H9 (cell line): ENCODE results near the gene OXCT1. TPM values are rescaled to one million over a fixed set of nuclear protein-coding genes. Genes with fewer than 3 reads are reported as not detected.

ENCODE experiments used
- DNase-seq: peaks from one replicate; pipeline ENCODE4 v3.0.0-alpha.2; 2017
- H2AFZ ChIP-seq: one replicate; pipeline ENCODE4 v1.6.1; 2013; ENCODE audit warnings: mild to moderate bottlenecking, low read length, control low read depth, moderate library complexity
- H2AK5ac ChIP-seq: 2 replicates; pipeline ENCODE4 v1.6.1; 2013; ENCODE audit warnings: low read length, control low read depth, mixed read lengths; ENCODE audit not compliant: insufficient read length
- H2BK120ac ChIP-seq: one replicate; pipeline ENCODE4 v1.6.1; 2013; ENCODE audit warnings: low read depth, mild to moderate bottlenecking, low read length, control low read depth, inconsistent platforms; ENCODE audit not compliant: poor library complexity, severe bottlenecking
- H2BK12ac ChIP-seq: 2 replicates; pipeline ENCODE4 v1.6.1; 2013; ENCODE audit warnings: low read length, control low read depth, mixed read lengths, low read depth; ENCODE audit not compliant: insufficient read length
- H2BK15ac ChIP-seq: 2 replicates; pipeline ENCODE4 v1.6.1; 2013; ENCODE audit warnings: low read depth, low read length, control low read depth
- H2BK20ac ChIP-seq: one replicate; pipeline ENCODE4 v1.6.1; 2013; ENCODE audit warnings: low read depth, mild to moderate bottlenecking, low read length, control low read depth, inconsistent platforms; ENCODE audit not compliant: poor library complexity, severe bottlenecking
- H2BK5ac ChIP-seq: 2 replicates; pipeline ENCODE4 v1.6.1; 2013; ENCODE audit warnings: low read length, control low read depth, mixed read lengths; ENCODE audit not compliant: insufficient read length
- H3K14ac ChIP-seq: 2 replicates; pipeline ENCODE4 v1.6.1; 2013; ENCODE audit warnings: low read length, control low read depth; ENCODE audit not compliant: insufficient read depth
- H3K18ac ChIP-seq: 2 replicates; pipeline ENCODE4 v1.6.1; 2013; ENCODE audit warnings: low read depth, mild to moderate bottlenecking, mixed read lengths, low read length, control low read depth; ENCODE audit not compliant: insufficient read length
- H3K23ac ChIP-seq: 2 replicates; pipeline ENCODE4 v1.6.1; 2013; ENCODE audit warnings: low read length, control low read depth, mixed read lengths, low read depth; ENCODE audit not compliant: insufficient read length
- H3K23me2 ChIP-seq: 2 replicates; pipeline ENCODE4 v1.6.1; 2013; ENCODE audit warnings: low read depth, mild to moderate bottlenecking, mixed read lengths, low read length, control low read depth; ENCODE audit not compliant: insufficient read length, poor library complexity, severe bottlenecking
- H3K27ac ChIP-seq: 2 replicates; pipeline ENCODE4 v1.5.1; 2013; ENCODE audit warnings: low read length, control low read depth, mixed read lengths, low read depth; ENCODE audit not compliant: insufficient read length
- H3K27me3 ChIP-seq: 2 replicates; pipeline ENCODE4 v1.6.1; 2013; ENCODE audit warnings: low read length, control low read depth, inconsistent platforms; ENCODE audit not compliant: insufficient read depth
- H3K4ac ChIP-seq: 2 replicates; pipeline ENCODE4 v1.6.1; 2013; ENCODE audit warnings: low read depth, mild to moderate bottlenecking, control low read depth, inconsistent platforms, low read length, moderate library complexity
- H3K4me1 ChIP-seq: 2 replicates; pipeline ENCODE4 v1.6.1; 2013; ENCODE audit warnings: low read length, control low read depth, inconsistent platforms; ENCODE audit not compliant: insufficient read depth
- H3K4me2 ChIP-seq: 2 replicates; pipeline ENCODE4 v1.6.1; 2013; ENCODE audit warnings: low read length, control low read depth, mixed read lengths; ENCODE audit not compliant: insufficient read length, insufficient read depth
- H3K56ac ChIP-seq: 2 replicates; pipeline ENCODE4 v1.6.1; 2013; ENCODE audit warnings: low read depth, mild to moderate bottlenecking, mixed read lengths, low read length, control low read depth; ENCODE audit not compliant: insufficient read length
- H3K79me1 ChIP-seq: 2 replicates; pipeline ENCODE4 v1.6.1; 2013; ENCODE audit warnings: low read depth, mild to moderate bottlenecking, moderate library complexity, low read length, control low read depth, inconsistent platforms; ENCODE audit not compliant: insufficient read depth, poor library complexity, severe bottlenecking
- H3K79me2 ChIP-seq: 2 replicates; pipeline ENCODE4 v1.6.1; 2013; ENCODE audit warnings: low read length, control low read depth, inconsistent platforms; ENCODE audit not compliant: insufficient read depth
- H3K9ac ChIP-seq: 2 replicates; pipeline ENCODE4 v1.6.1; 2013; ENCODE audit warnings: low read length, control low read depth, mixed read lengths; ENCODE audit not compliant: insufficient read length; ENCODE audit errors: extremely low read depth
- H3K9me3 ChIP-seq: one replicate; pipeline ENCODE4 v1.6.1; 2013; ENCODE audit warnings: low read depth, low read length, inconsistent platforms; ENCODE audit not compliant: control insufficient read depth
- H3T11ph ChIP-seq: one replicate; pipeline ENCODE4 v1.6.1; 2013; ENCODE audit warnings: mild to moderate bottlenecking, low read length, control low read depth, inconsistent platforms
- H4K20me1 ChIP-seq: one replicate; pipeline ENCODE4 v1.6.1; 2013; ENCODE audit not compliant: control insufficient read depth, insufficient read length, insufficient read depth
- H4K5ac ChIP-seq: 2 replicates; pipeline ENCODE4 v1.6.1; 2013; ENCODE audit warnings: low read depth, mild to moderate bottlenecking, mixed read lengths, low read length, control low read depth; ENCODE audit not compliant: insufficient read length
- H4K8ac ChIP-seq: replicated peaks from 2 replicates; pipeline ENCODE4 v1.6.1; 2013; ENCODE audit warnings: low read length, control low read depth, mixed read lengths, low read depth; ENCODE audit not compliant: insufficient read length
- H4K91ac ChIP-seq: 2 replicates; pipeline ENCODE4 v1.6.1; 2013; ENCODE audit warnings: low read depth, mild to moderate bottlenecking, moderate library complexity, mixed read lengths, low read length, control low read depth; ENCODE audit not compliant: insufficient read length
- H3K27ac Mint-ChIP-seq, 3 experiments: 2 replicates in 2 of 3; 3 replicates in 1 of 3; pipeline ENCODE4 v1.8.0; 2020 to 2021; ENCODE audit warnings: mixed read lengths in 3 of 3, mild to moderate bottlenecking in 1 of 3, moderate library complexity in 1 of 3
- H3K27me3 Mint-ChIP-seq: 2 replicates; pipeline ENCODE4 v1.8.0; 2021; ENCODE audit warnings: low read depth, mild to moderate bottlenecking, moderate library complexity, mixed read lengths
- H3K36me3 Mint-ChIP-seq, 3 experiments: 2 replicates in 2 of 3; 3 replicates in 1 of 3; pipeline ENCODE4 v1.8.0; 2020 to 2021; ENCODE audit warnings: low read depth in 3 of 3, mixed read lengths in 3 of 3; ENCODE audit not compliant: insufficient read depth in 1 of 3
- H3K4me1 Mint-ChIP-seq, 2 experiments: 2 replicates each; pipeline ENCODE4 v1.8.0; 2020; ENCODE audit warnings: mixed read lengths in 2 of 2
- H3K4me3 Mint-ChIP-seq, 2 experiments: 2 replicates in 1 of 2; 3 replicates in 1 of 2; pipeline ENCODE4 v1.8.0; 2020 to 2021; ENCODE audit warnings: mild to moderate bottlenecking in 2 of 2, mixed read lengths in 2 of 2, moderate library complexity in 1 of 2
- H3K9me3 Mint-ChIP-seq, 2 experiments: 2 replicates in 1 of 2; 3 replicates in 1 of 2; pipeline ENCODE4 v1.8.0; 2020; ENCODE audit warnings: mild to moderate bottlenecking in 2 of 2, mixed read lengths in 2 of 2, moderate library complexity in 1 of 2
- WGBS: extraction: QIAGEN DNeasy Blood & Tissue Kit; methylation state at CpG from one replicate; pipeline ENCODE4 v1.1.7; 2013; ENCODE audit warnings: missing lambda C conversion rate, low lambda C conversion rate, mixed read lengths; ENCODE audit not compliant: insufficient read length; ENCODE audit errors: extremely low coverage; 5-methylcytosine and 5-hydroxymethylcytosine counted together
- total RNA-seq: library from RNA; stranded (reverse); gene quantifications from 2 replicates; pipeline ENCODE4 v1.2.1, GENCODE V29; 2021
- TF ChIP-seq, protein P1 (sequence below): fragments of 200-600 bp; sonication (generic); conservative IDR thresholded peaks from 3 replicates; pipeline ENCODE4 v1.8.0; 2021; ENCODE audit warnings: antibody characterized with exemption, mild to moderate bottlenecking

Gene OXCT1
- total RNA-seq, 1 experiment from 2014 or later, result 25.6 TPM

DNA sequence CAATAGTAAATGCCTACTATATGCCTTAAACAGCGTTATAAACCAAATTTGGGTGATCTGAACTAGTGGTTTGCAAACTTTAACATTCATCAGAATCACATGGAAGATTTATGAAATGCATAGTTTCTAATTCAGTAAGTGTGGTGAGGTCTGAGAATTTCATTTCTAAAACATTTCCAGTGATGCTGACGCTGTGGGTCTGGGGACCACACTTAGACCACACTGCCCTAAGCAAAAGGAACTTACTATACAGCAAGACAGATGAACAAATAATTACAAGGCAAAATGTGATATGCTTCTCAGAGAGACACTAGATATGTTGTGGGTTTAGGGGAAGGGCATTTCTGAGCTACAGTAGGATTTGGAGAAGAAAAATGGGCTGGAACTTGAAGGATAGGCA, 72.6 kb downstream of the OXCT1 start:
- no peaks in the 10 kb centered on the region for H3K27me3 Mint-ChIP-seq
- Histone ChIP-seq H2AFZ (no peak overlapping the region), H2BK120ac (no peak overlapping the region), H3K14ac (no peak overlapping the region), H2BK12ac (no peak overlapping the region), H3K4ac (no peak overlapping the region), H3K27me3 (no peaks in the 10 kb centered on the region), H3T11ph (no peak overlapping the region), H4K8ac (no peak overlapping the region), H2BK20ac (no peak overlapping the region), H4K20me1 (no peaks in the 10 kb centered on the region), H3K27ac (no peak overlapping the region), H3K23me2 (no peaks in the 10 kb centered on the region), H4K91ac (no peak overlapping the region), H3K79me1 (no peaks in the 10 kb centered on the region), H2BK15ac (no peak overlapping the region), H2BK5ac (no peak overlapping the region), H3K18ac (no peak overlapping the region), H3K4me2 (no peak overlapping the region), H3K9me3 (no peaks in the 10 kb centered on the region), H3K23ac (no peak overlapping the region), H3K56ac (no peak overlapping the region), H4K5ac (no peak overlapping the region), H2AK5ac (no peak overlapping the region), H3K4me1 (no peaks in the 10 kb centered on the region), H3K79me2 (no peaks in the 10 kb centered on the region), H3K9ac (no peak overlapping the region)
- H3K4me1 Mint-ChIP-seq, result peaks cover 14 to 17% of the 10 kb centered on the region in 2 experiments
- no peak overlapping the region for H3K27ac Mint-ChIP-seq
- H3K4me3 Mint-ChIP-seq, result no peak overlapping the region
- H3K9me3 Mint-ChIP-seq, result no peaks in the 10 kb centered on the region
- TF ChIP-seq, protein P1, sequence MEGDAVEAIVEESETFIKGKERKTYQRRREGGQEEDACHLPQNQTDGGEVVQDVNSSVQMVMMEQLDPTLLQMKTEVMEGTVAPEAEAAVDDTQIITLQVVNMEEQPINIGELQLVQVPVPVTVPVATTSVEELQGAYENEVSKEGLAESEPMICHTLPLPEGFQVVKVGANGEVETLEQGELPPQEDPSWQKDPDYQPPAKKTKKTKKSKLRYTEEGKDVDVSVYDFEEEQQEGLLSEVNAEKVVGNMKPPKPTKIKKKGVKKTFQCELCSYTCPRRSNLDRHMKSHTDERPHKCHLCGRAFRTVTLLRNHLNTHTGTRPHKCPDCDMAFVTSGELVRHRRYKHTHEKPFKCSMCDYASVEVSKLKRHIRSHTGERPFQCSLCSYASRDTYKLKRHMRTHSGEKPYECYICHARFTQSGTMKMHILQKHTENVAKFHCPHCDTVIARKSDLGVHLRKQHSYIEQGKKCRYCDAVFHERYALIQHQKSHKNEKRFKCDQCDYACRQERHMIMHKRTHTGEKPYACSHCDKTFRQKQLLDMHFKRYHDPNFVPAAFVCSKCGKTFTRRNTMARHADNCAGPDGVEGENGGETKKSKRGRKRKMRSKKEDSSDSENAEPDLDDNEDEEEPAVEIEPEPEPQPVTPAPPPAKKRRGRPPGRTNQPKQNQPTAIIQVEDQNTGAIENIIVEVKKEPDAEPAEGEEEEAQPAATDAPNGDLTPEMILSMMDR, result no peak
- no peak for DNase-seq
- no CpG with 5 or more reads among the region's 2 CpGs for WGBS
- peaks cover 0 to 19% (median 5%) of the 10 kb centered on the region in 3 experiments; a peak in 4 of 7 replicates for H3K36me3 Mint-ChIP-seq
